ENCODE data around the gene LIN52.

Gene LIN52, protein sequence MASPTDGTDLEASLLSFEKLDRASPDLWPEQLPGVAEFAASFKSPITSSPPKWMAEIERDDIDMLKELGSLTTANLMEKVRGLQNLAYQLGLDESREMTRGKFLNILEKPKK

DNA sequence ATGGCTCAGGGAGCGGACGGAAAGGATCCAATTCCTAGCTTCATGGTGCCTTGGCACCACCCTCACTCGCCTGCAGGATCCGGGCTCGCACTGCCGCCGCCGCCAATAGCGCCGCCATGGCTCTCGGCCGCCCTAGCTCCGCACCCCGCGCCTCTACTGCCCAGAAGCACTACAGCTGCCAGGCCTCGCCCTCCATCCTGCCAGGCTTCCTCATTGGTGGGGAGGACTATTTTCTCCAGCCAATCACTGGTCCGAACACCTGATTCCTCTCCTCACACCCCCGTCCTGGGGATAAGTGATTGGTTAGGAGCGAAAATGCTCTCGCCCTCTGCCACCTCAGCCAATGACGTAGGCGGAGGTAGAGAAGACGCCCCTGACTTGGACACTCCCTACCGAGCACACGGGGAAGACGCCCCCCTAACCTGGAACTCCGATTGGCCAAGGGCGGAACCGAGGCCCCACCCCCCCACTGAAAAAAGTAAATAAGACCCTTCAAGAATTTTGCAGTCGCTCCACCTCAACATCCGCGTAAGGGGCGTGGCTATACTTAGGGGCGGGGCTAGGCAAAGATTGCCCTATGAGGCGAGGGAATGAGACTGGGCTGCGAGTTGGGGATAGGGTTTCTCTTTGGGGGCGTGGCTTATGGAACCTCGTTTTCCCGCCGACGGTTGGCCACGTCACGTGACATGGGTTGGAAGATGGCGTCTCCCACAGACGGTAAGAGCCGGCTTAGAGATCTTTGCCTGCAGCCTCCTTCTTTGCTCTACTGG, at the start of gene LIN52, which contains the start of gene ALDH6A1:
Gene LIN52 (plus strand): TSS at position 680 of the 770 bp plus-strand sequence. CDS start 19 bp downstream, at position 699.
Gene ALDH6A1 (minus strand): TSS at position 177 of the 770 bp plus-strand sequence. CDS start 59 bp downstream, at position 118.
- DNase-seq = peak; percentile 100

DNA sequence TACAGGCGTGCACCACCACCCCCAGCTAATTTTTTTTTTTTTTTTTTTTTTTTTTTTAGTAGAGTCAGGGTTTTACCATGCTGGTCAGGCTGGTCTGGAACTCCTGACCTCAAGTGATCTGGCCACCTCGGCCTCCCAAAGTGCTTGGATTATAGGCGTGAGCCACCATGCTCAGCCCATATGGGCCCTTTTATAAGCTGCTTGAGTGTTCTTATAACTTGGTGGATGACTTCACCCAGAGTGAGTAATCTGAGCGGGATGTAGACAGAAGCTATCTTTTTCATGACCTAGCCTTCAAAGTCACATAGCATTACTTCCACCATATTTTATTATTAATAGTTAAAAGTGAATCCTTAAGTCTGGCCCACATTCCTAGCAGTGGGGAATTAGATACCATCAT, 49.2 kb upstream of the LIN52 start:
- no peak for DNase-seq

DNA sequence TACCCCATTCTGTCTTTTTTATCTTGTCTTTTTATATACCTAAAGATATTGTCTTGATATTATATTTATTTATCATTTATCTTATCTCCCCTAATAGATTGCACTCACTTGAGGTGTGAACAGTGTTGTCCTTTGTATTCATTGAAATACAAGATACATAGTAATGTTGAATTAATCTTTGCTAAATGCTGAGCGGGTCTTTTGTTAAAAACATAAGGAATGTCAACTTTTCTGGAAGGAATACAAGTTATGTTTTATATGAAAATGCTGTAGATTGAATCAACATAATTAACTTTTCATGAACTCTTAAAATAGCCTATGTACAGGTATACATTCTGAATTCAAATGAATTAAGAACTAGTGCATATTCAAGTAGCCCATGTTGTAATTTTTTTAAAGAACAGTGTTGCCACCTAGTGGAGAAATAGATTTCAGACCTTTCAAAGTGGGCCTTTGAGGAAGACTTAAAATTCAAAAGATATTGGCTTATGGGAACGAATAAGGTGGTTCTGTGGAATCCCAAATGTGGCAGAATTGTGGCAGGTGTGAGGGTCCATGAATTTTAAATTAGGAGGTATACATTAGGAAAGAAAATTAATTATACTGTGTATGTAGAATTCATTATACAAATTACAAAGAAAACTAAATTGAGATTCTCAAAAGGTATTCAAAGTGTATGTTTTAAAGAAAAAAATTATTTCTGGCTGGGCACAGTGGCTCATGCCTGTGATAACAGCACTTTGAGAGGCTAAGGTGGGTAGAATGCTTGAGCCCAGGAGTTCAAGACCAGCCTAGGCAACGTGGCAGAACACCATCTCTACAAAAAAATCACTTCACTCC, 46.5 kb upstream of the LIN52 start:
- DNase-seq = no peak

DNA sequence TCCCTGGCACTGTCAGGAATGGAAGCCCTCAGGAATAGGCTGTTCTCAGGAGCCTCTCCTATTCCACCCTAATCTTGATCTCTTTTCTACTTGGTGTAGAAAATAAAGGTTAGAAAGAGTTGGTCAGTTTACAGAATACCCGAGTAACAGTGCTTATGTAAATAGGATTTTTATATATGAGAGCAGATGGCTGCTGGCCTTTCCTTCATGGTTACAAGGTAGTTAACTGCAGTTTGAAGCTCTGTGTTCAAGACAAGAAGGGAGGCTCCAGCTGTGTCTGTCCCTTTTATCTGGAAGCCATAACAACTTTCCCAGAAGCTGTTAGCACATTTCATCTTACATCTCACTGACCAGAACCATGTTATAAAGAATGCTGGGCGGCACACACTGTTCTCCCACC, 42.5 kb upstream of the LIN52 start:
- no peak for DNase-seq

DNA sequence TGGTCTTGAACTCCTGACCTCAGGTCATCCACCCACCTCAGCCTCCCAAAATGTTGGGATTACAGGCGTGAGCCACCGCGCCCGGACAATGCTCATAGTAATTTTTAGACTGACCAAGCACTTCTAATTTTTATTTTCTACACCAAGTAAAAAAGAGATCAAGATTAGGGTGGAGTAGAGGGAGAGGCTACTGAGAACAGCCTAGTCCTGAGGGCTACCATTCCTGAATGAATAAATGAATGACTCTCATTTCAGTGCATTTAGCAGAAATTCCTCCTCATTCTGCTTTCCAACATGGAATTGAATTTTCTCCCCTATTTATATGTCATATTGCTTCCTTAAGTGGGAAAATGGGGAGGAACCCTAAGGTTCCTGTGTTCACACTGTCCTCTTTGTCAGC, 39.2 kb upstream of the LIN52 start:
- DNase-seq = no peak

DNA sequence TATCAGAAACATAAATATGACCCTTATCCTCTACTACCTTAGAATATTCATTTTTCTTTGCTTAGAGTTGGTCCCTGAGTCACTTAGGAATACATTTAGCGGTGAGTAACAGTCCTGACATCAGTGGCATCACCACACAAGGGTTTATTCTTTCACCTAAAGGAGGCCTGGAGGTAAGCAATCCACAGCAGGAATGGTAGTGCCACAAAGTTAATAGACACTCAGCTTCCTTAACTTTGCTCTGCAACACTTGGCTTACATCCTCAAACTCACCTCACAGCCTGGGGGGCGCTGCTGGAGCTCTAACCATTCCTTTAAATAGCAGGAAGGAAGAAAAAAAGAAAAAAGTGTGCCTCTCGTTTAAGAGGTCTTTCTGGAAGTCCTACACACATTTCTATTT, 36.5 kb upstream of the LIN52 start:
- no peak for DNase-seq

DNA sequence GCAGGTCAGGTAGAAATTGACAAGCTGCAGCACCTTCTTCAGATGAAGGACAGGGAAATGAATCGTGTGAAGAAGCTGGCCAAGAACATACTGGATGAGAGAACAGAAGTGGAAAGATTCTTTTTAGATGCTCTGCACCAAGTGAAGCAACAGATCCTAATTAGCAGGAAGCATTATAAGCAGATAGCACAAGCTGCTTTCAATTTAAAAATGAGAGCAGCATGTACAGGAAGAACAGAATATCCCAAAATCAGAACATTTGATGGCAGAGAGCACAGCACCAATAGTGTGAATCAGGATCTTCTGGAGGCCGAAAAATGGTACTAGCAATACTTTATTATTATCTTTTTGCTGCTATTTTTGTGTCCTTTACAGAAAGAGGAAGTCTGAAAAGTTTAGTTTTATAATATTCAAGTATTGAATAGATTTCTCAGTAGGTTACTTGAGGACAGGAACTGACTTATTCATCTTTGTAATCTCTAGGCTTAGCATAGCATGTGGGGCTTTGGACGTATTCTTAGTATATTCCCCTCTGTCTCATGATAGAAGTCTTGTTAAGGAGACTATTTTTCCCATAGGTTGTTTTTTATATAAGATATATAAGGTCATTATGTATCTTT, 34.8 kb upstream of the LIN52 start:
- no peak for DNase-seq

DNA sequence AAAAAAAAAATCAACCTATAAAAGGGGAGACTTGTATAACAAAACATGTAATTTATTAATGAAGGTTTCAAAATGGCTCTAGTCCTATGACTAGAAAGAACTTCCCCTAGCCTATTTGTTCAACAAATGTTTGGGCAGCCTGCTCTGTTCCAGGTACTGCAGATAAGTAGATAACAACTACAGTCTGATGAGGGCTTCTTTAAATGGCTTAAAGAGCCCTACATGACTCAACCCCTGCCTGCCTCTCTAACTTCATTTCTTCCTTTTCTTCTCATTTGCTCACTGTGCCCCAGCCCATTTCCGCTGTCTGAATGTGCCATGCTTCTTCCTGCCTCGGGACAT, 22.0 kb upstream of the LIN52 start:
- no peak for DNase-seq

DNA sequence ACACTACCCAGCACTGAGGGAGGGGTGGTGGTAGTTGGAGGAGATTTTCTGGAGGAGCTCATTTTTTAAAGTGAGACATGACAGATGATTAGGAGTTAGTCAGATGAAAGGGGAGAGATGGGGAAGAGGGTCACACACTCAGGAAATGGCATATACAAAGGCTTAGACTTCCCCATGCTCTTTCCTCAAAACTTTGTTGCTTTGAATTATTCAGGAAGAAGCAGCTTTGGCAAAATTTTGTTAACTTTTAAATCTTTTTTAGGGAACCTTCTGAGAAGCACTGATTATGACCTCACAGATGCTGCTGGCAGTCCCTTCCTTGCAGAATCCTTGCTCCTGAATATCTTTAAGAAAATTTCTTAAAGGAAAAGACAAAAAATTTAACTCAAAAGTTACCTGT, 20.3 kb upstream of the LIN52 start:
- no peak for DNase-seq

DNA sequence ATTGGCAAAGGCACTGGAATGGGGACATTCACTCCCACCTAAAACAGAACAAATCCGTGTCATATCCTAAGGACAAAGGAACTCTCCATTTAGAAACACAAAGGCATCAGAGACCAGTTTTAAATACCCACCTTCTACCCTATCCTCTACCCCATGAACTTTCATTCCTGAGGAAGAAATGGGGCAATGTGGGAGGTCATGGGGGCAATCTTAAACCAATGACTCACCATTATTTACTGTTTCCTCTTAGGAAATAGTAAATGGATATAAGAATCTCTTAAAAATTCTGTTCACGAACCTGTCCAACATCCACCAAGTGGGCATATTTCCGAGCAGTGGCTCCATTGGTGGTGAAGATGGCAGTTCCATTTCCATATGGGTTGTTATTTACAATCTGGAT, 19.9 kb upstream of the LIN52 start:
- no peak for DNase-seq

DNA sequence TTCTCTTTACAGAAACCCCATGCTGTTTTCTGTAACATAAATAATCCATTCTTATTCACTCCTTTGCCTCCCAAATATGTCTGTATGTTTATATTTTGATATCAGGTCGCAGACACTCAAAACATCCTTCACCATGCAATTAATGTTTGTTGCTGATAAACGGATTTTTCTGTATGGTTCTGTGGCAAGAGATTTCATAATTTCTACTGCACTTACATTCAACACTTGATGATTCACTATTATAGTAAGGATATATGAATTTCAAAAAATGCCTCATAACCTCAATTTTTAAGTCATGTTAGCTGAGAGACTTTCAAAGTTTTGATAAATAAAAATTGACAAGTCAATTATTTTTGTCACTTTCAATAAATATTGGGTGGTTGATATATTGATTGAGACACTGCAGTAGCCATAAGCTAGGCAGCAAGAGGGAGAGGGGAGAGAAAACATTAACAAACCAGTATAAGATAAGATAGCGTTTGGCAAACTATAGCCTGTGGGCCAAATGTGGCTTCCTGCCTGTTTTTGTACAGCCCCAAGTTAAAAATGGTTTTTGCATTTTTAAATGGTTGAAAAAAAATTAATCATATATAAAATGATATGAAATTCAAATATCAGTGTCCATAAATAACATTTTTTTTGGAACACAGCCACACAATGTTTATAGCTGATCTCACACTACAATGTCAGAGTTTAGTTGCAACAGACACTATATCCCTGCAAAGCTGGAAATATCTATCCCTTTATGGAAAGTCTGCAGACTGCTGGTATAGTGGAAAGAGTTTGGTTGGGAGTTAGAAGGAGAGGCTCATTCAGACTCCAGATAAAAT, 18.8 kb upstream of the LIN52 start:
- DNase-seq = no peak

DNA sequence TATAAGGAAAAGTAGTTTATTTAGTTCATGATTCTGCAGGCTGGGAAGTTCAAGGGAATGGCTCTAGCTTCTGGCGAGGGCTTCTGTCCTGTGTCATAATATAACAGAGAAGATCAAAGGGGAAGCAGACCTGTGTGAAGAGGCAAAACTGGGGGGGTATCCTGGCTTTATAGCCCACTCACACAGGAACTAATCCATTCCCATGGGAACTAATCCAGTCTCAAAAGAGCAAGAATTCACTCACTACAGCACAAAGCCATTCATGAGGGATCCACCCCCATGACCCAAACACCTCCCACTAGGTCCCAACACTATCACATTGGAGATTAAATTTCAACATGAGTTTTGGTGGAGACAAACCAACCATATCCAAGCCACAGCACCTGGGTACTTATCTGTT, 7.4 kb upstream of the LIN52 start:
- no peak for DNase-seq

DNA sequence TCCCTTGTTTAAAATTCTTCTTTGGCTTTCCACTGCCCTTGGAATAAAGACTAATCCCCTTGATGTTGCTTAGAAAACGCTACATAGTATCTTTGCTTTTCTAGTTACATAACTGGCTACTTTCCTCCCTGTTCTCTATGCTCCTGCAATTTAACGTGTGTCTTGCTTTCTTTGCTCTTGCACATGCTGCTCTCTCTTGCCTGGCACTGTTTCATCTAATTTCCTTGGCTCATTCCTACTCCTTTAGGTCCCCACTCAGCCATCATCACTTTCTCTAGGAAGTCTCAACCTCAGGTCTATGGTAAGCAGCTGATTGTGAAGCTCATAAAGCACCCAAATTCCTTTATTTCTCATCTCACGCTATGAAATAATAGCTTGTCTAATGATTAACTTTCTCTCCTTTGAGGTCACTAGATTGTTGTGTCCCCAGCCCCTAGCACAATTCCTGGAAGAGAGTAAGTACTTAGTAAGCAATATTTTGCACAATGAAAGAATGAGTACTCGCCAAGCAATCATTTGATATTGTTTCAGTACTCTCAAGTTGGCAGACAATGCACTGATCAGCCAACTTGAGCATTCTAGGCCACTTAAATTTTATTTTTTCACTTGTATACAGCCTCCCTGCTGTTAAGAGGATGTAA, 3.8 kb upstream of the LIN52 start:
- no peak for DNase-seq

DNA sequence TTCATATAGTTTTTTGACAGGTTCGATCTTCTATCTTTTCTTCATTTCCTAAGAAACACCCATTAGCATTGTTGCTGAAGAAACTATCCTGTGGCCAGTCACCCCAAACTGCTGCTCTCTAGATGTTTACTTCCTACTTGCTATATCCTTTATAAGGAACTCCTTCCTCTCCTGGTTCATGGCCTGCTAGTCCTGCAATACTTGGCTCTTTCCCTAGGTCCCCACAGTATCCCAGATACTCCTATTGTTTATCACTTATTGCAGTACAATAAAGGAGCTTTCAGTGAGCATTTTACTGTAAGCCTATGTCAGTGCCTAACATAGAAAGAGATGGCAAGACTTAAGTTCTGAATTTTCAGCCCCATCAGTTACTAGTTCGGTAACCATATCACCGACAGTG, 3.3 kb upstream of the LIN52 start:
- no peak for DNase-seq

DNA sequence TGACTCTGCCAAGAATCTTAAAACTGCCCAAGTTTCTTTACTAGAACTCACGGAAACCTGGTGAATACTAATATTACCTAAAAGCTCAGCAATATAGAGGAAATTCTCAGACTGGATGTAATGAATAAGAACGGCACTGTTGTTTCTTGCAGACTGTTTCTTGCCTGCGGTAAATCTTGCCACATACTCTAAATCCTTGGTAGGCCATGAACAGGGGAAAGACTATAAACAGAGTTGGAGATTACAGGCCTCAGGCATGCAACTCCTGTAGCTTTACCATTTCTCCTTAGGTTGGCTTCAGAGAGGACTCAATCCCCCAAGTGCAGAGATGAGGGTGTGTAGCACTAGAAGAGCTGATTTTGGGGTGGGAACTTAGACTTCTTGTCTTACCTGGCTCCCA, 1.6 kb upstream of the LIN52 start:
- no peak for DNase-seq

DNA sequence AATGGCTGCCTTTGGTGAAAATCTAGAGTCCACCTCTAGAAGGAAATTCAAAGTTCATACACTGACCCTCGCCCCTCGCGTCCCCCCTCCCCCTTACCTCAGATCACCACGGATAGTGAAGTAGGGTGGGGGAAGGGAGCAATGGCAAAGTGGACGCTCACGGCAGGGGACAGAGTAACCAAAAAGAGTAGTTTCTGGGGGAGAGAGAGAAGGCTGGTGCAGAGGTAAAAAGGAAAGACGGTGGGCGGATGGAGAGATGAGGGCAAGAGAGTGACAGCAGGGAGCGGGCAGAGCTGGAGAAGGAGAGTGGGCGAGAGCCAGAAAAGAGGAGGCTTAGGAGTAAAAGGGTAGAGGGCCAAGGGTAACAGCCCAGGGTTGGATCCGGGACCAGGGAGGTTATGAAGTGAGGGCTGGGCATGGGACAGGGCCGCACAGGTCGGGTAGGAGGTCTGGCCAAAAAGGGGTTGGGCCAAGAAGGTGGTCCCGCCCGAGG, 926 bp upstream of the LIN52 start:
- no peak for DNase-seq

DNA sequence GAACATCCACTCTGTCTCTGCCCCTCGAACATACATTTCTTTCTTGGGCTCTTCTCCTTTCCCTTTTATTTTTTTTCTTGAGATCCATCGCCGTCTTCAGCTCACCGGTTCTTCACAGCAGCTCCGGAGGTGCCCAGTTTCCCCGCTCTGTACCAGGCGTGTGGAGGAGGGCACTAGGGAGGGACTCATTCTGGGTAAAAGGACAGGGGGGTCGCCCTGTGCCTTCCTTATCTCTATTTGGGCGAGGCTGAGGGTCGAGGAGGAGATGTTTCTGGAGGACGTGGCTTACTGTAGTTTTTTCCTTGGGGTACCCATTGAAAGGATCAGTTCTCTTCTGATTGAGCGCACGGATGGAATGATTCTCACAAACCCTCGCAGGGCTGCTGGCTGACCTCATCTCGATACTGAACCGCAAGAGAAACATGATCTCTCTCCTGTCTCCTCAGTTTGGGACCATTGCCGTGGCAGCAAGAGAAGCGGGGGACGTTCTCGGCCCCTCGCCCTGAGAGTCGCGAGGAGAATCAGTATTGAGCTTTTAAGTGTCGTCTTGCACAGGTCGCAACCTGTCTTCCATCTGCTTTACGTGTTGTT, 386 bp downstream of the LIN52 start:
- DNase-seq = no peak

DNA sequence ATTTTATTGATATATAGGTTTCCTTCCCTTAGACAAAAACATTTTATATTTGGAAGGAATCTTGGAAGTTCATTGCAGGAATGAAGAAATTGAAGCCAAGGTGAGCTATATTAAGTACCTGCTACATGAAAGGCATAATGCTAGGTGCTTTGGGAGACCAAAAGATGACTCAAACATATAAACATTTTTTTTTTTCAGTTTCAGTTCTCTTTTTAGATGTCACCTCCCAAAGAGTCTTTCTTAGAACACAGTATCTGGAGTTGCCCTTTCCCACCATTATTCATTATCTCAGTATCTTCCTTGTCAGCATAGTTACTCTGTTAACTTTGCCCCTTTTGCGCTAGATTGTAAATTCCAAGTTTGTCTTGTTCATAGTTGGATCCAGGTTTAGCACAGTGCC, 1.1 kb downstream of the LIN52 start:
- DNase-seq = no peak

DNA sequence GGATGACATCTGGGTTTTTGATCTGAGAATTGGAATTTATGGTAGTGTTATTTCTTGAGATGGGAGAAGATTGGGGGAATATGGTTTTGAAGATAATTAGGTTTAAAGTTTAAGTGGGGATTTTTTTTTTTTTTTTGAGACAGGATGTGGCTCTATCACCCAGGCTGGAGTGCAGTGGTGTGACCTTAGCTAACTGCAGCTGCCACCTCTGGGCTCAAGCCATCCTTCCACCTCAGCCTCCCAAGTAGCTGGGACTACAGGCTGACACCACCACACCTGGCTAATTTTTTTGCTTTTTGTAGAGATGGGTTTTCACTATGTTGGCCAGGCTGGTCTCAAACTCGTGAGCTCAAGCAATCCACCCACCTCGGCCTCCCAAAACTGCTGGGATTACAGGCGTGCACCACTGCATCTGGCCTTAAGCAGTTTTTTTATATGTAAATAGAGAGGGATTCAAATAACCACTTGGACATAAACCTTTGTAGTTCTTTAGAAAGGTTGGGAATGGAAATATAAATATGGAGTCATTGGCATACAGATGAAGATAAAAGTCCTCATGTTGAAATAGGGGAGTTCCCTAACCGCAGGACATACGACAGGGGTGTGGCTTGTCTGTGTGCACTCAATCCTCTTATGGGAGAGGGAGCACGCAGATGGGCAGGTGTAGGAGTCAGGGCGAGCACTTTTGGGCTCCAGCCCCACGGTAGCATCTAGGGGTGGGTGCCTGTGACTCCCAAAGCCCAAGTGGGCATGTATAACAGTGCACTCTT, 4.7 kb downstream of the LIN52 start:
- DNase-seq = no peak

DNA sequence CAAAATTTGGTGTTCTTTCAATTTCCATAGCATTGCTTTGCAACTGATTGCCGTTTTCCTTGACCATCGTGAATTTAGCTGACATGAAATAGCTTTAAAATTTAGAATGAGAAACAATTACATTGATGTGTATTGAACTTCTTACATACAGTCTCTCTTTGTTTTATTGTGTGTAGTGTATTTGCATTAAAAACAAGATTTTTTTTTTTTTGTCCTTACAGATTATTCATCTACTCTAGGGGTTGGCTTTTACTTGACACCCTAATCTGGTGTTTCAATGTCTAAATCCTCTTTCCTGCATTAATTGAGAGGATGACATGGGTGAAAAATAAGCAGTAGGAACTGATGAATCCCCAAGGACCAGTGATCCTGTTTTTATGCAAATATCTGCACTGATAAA, 20.6 kb downstream of the LIN52 start:
- no peak for DNase-seq

DNA sequence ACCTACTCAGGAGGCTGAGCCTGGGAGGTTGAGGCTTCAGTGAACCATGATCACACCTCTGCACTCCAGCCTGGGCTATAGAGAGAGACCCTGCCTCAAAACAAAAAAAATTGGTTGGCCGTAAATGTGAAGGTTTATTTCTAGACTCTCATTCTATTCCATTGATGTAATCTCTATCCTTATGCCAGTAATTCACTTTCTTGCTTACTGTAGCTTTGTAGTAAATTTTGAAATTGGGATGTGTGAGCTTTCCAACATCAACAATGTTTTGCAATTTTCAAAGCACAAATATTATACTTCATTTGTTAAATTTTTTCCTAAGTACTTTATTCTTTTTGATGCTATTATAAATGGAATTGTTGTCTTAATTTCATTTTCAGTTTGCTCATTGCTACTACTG, 24.6 kb downstream of the LIN52 start:
- DNase-seq = no peak
